NCI-H1417 (cell line): ENCODE data around the gene JAZF1.
A peak's percentile ranks its signal among the peaks of the same experiment; 100 is the strongest.

ENCODE experiments used
- DNase-seq, 3 experiments: peaks; one replicate each; lab custom pipeline; 2025; lab: John Stamatoyannopoulos, UW

JAZF1 gene

DNA sequence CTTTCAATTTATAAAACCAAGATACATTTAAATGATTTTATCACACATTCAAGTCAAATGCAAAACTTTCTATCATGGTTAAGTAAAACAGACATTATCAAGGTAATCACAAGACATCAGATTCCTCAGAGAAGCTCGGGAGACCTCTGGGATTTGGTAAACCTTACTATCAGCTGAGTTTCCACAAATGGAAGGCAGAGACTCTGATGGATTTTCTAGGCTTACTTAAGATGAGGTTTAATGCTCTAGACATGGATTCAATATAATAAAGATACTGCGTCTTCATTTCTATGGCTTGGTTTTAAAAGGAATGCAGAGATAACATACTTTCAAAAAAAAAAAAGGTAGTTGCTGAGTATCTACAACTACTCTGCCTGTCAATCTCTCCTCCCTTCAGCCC is 171.7 kb downstream of the JAZF1 start:
- DNase-seq: no peak

DNA sequence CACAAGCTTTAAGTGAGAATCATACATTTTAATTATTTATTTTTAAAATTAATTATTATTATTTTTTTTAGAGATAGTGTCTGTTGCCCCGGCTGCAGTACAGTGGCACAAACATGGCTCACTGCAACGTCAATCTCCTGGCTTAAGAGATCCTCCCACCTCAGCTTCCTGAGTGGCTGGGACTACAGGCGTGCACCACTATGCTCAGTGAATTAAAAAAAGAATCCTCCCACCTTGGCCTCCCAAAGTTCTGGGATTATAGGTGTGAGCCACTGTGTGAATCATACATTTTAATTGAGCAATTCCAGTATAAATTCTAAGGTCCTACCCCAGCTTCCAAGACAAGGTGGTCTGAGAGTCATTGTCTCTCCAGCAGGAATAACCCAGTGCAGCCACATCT is 172.4 kb downstream of the JAZF1 start:
- no peak for DNase-seq

DNA sequence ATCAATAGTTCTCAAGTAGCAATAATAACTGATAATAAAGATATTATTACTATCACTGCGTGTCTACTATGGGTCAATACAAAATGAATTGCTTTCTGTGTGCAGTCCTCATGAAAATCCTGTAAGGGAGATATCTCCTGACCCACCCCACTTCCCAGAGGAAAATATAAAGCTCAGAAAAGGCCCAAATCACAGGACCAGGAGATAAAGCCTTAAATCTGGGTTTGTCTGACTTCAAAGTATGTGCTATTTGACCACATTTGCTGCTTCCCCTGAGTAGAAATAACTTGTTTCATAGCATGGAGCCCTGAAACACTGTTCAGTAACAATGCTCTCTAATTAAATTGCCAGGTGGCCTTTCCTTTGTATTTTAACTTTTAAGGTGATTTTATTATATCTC is 174.1 kb downstream of the JAZF1 start:
- no peak for DNase-seq

DNA sequence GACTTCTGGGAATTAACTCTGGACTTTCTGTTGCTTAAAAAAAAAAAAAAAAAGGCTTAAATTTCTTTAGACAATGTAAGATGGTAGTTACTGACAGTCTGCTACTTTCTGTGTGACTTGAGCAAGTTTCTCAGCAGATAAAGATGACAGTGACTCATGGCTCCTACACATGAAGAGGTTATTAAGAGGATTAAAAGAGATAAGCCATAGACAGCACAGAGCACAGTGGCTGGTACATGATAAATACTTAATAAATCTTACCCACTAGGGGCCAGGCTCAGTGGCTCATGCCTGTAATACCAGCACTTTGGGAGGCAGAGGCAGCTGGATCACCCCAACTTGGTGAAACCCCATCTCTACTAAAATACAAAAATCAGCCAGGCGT is 174.8 kb downstream of the JAZF1 start:
- no peak for DNase-seq

DNA sequence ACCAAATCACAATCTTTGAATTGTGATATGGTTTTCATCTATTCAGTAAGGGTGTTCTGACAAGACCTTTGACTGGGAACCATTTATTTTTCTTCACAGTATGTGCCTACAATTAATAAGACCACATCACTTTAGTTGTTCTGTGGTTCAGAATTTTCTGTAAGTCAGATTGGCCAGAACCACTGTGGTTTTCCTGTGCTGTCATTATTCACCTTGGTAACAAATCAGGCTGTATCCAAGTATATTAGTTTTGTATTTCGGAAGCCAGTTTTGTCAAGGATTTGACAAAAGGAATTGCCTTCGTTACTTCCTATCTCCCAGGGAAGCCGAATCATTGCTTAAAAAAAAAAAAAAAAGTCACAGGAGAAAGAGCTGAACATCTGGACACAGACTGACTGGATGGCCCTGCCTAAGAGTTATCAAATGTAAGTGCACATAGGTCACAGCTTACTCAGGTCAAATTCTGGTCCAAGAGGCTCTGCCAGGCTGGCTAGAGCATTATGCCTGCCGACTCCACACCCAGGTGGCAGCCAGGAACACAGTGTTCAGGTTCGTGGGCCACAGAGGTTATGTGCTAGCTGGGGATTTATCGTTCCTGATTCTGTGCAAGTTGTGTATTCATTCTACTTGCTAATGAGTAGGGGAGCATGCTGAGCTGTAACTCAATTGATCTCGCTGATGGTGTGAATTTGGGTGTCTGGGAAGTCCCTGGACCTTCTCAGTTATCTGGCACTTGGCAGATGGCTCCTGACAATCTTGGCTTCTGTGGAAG is 175.3 kb downstream of the JAZF1 start:
- DNase-seq: no peak

DNA sequence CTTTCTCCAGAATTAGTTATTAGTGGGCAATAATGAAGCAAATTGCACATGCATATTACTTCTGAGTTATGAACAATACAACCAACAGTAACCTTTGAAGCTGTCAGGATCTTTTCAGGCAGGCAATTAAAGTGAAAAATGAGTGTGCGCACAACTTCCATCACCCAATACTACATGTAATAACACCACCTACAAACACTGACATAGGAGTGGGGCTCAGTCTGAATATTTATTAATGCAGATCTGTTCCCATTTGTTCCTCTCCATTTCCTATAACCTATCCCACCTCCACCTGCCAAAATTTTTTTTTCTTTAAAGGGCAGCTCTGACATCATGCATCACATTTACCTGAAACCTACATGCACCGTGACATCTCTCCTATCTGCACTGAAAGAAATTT is 177.2 kb downstream of the JAZF1 start:
- peak in 1 of 3 experiments; percentile 61 for DNase-seq

DNA sequence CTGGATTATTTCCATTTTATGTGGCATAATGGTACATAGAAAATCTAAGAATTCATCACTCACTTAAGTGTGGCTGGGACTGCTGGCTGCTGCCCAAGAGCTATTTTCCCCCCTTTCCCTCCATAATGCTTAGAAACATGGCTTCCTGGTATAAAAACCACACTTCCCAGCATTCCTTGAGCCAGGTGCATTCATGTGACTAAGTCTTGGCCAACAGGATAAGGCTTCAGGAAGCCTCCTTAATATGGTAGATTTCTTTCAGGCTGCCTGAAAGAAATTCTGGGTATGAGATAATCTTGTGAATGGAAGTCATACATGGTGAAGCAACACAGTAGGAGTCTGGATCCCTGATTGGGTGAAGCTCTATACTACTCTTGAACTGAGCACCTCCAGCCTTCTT is 178.0 kb downstream of the JAZF1 start:
- DNase-seq: no peak

DNA sequence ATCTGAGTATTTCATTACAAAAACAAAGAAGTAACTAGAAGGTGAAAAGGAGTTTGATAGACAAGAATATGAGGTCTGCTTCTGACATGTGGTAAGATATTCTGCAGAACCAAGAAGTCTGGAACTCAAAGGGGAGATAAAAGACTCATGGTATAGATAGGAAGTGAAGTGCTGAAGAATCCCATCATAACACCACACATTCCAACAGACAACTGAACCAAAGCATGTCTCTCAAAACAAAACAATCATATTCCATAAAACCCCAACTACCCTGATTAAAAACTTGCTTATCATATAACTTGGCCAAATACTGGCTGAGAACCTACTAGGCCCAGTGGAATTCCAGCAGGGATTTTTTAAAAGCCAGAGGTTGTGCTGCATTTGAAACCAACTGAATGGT is 178.7 kb downstream of the JAZF1 start:
- no peak for DNase-seq

DNA sequence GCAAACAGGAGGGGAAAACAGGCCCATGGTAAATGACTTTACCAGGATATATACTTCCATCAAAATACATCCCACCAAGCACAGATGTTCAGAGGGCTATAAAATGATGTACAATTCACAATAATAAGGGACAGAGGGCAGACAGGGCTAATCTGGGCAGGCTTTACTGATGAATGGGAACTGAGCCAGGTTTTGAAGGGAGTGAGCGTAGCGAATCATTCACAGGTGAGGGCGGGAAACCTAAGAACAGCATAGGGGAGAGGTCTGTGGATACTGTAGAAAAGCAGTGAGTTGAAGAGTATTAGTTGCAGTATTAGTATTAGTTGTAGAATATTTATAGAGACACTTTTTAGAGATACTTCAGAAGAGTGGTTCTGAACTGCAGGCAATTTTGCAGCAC is 180.8 kb downstream of the JAZF1 start:
- no peak for DNase-seq

DNA sequence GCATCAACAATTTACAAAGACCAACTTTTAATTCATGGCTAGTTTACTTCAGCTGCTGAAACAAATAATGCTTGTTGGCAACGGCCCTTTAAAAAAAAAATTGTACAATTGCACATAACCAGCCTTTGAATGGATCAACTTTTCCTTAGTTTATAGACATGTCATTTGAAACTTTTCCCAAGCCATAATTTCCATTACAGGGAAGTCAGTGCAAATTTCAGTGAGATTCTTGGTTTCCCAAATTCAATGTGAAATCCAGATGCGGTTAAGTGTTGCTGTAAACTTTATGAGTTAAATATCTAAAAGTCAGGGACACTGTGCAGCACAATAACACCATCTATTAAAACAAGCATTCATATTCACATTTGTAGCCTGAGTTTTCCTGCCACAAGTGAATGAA is 182.2 kb downstream of the JAZF1 start:
- no peak for DNase-seq

DNA sequence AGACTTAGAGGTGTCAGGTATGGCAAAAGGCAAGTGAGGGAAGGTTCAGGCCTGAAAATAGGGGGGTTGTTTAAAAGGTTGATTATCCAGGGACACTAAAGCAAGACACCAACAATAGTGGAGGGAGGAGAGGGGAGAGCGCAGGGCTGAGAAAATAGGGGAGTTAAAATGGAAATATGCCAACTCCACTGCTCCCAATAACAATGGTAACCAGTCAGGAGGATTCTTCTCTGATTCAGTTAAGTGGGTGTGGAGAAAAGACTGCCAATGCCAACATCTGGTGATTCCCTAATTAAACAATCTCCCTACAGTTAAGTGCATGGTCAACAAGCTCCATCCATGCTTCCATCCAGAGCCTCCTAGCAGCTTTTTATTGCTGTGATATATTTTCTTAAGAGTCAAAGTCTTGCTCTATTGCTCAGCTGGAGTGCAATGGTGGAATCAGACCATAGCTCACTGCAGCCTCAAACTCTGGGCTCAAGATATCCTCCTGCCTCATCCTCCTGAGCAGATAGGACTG is 183.3 kb downstream of the JAZF1 start:
- DNase-seq: peak in 2 of 3 experiments; percentile 51 to 64

DNA sequence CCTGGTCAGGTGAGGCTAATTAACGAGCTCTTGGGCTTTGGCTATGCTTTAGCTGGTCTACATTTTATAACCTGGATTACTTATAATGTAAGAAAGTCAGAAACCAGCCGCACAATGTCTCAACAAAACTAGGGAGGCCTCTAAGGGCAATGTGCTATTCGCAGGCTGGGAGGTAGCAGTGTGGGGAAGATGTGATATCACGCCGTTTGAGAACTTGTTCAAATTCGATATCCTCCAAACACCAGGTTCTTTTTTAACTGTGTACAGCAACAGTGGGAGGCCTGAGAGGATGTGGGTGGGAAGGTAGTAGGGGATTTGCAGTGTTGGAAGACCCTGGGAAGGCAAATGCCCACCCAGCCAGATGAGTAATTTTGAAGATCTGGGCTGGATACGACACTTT is 184.5 kb downstream of the JAZF1 start:
- DNase-seq: no peak

DNA sequence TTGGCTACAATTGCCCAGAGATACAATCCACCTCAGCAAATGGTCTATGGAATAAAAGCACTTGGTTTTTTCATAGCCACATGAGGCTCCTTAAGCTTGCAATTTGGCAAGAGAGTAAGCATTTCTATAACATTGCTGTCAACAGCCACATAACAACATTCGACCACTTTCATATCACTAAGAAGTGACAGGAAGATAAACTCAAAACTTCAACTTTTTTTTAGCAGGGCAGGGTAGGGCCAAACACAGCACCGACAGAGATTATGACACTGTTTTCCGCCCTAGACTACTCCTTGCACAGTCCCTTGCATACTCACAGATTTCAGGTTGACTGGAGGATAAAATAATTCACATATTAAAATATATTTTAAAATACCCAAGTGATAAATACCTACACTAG is 185.4 kb downstream of the JAZF1 start:
- DNase-seq: no peak

DNA sequence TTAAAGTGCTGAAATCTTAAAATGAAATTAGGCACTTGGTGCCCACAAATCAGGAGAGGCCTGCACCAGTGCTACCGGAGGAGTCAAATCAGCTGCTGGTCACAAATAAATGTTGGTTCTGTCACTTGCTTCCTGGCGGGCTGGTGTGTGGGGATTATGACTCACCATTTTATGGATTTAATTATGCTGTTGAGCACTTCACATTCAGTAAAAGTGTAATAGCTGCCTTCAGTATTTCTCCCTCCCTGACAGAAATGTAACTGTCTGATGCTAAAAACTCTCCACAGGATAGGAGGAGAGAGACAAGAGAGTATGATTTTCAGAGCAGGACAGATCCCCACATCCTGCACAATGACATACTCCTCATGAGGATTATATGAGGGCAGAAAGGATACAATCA is 186.0 kb downstream of the JAZF1 start:
- peak; percentile 28 to 91 (median 74) for DNase-seq

DNA sequence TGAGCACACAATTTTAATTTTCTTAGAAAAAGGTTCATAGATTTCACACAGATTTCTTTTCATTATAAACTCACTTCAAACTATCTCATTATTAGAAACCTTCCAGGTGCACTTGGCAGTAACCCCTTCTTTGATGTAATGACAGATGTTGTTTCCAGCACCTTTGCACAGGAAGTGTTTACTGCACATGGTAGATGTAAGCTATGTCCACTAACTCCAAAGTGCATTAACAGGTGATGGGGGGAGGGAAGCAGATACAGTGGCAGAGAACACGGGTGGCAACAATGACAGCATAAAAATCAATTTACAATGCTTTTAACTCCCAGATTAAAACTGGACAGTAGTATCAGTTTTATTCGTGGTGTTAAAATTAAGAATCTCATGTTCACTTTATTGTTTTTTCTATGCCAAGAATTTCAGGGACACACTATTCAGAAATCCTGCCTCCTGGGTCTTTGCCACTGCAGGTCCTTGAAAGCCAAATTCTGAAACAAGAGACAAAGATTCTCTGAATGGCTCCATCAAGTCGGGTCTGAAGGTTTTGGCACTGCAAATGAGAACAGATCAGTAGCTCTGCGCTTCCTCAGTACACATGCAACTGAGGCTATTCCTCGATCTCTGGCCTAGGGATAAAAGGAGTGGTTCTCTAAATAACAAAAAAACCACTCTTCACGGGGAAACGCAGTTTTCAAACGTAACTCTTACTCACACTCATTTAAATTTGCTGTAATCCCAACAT is 187.7 kb downstream of the JAZF1 start:
- DNase-seq: peak; percentile 20 to 73 (median 30)

DNA sequence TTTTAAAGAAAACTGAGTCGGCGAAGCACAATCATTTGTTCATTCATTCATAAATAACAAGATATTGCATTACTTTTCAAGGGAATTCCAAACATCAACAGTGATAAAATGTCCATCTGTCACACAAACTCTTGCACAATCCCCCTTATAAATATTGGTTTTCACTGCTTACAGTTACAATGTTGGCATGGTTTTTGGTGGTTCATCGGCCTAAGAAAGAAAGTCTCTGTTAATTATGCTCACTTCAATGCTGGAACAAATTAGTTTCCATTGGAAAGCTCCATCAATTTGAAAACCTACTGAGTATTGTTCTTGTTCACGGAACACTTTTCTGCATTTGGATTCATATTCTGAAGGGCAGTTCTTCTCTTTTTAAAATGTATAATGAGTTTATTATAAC is 188.5 kb downstream of the JAZF1 start:
- peak in 1 of 3 experiments; percentile 42 for DNase-seq

DNA sequence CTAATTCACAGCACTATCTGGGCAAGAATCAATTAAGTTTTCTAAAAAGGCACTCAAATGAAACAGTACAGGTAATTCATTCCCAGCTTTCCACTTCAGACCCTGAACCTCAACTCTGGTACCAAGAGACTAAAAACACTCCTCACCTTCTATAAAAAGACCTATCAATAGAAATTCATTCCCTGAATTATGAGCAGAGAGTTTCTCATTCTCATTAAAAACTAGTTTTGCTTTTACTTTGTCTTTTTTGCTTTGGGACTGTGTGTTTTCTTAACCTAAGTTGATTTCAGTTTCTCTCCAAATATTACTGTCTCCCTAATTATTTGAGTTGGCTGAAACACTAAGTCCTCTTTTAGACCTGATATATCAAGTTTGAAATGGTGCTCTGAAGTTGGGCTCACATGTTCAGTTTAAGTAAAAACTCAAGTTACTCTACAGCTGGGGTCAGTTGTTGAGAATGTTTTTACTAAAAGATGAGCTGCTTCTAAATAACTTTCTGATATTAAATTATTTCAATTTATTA is 189.5 kb downstream of the JAZF1 start:
- DNase-seq: peak in 1 of 3 experiments; percentile 10

DNA sequence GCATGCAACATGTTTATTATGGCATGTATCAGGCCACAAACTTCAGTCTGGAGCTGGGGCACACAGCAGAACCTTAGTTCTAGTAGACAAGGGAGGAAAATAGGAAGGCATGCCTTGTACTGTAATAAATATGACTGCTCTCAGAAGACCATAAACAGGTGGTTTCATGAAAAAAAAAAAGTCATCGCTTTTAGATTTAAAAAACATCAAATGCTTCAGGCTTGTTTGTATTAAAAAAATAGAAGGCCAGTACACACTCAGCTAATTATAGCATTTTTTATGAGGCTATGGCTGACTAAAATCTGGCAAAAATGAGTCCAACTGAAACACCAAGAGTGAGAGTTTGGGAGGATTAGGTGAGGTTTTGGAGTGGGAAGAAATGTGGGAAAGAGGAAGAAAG is 204.1 kb downstream of the JAZF1 start:
- DNase-seq: no peak

DNA sequence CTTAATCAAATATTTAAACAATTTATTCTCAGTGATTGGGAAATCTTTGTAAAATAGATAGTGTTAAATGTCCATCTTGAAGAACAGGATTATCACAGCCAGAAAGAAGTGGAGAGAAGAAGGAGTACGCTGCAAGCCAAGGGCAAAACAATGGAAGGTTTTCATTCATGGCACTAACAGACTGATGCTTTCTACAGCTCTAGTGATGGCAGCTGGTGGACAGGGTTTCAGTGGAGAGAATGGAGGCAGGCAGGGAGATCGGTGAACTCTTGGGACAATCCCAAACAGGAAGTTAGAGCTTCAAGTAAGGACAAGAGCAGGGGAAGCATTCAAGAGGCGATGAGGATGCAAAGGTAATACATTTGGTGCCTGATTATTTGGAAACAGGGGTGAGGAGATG is 207.0 kb downstream of the JAZF1 start:
- DNase-seq: no peak

DNA sequence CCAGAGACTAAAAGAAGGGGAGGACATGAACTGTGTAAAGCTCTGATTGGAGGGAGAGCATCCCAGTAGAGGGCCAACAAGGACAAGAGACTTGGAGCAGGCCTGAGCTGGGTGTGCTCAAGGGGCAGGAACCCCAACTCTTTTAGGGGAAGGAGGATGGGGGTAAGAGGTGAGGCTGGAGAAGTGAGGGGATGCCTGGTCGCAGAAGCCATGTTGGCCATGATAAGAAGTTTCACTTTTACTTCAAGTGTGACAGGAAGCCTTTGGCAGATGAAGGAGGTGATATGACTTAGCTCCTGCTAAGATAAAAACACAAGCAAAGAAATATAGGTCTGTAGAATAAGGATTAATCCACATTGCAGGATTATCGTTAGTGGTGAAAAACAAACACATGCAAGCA is 208.3 kb downstream of the JAZF1 start:
- DNase-seq: no peak

DNA sequence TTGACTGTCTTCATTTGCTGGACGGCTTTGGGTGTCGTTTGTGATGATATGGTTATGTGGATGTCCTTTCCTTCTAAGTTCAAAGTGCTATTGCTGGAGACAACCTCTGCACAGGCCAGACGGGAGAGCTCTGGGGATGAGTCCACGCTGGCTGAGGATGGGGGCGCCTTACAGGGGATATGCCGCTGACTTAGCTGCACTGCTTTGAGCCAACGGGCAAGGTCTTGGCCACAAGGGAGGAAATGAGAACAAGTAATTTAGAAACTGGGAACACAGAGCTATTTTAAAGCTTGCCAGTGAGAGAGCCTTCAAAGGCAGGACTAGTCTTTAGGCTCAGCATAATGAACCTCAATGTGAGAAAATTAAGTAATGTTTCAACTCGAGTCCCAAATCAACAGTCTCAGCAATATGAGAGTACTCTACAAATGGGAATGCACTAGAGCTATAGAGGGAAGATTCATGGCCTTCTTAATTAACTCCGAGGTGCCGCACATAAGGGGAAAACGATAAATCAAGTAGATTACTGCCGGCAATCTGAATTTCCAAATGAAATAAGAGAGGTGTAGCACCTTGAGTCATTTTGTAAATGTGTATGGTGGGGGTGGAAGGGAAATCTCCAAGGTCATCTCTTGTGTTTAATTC is 209.3 kb downstream of the JAZF1 start:
- no peak for DNase-seq

DNA sequence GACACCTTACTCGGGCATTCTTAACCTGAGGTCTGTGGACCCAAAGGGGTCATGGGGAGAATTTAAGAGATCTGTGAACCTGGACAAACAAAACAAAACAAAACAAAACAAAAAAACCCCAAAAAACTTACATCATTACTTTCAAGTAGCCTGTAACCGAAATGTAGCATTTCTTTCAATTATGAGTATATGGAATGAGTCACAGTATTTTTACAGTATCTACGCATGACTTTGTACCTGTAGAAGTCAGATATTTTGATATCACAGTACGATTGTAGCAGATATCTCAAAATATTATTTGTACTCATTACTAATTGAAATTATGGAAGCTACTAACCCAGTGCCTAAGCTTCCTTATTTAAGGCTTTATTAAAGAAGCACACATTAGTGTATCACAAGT is 210.2 kb downstream of the JAZF1 start:
- DNase-seq: no peak

DNA sequence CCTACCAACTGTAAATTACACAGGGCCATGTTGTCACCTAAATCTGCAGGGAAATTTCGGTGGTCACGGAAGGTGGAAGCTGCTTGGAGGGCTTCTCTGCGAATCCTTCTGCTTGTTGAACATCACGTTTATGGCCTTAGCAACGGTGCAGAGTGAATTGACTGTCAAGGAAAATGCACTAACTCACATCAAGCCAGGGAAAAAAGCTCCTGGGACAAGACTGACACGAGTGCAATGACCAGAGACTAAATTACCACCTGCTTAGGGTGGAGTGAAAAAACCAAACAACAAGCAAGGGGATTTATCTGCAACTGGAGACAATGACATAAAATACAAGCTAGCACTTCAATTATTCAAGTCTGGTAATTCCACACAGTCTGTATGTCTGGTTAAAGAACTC is 211.2 kb downstream of the JAZF1 start:
- DNase-seq: no peak
